ENCODE measurements around the gene NES.

DNA sequence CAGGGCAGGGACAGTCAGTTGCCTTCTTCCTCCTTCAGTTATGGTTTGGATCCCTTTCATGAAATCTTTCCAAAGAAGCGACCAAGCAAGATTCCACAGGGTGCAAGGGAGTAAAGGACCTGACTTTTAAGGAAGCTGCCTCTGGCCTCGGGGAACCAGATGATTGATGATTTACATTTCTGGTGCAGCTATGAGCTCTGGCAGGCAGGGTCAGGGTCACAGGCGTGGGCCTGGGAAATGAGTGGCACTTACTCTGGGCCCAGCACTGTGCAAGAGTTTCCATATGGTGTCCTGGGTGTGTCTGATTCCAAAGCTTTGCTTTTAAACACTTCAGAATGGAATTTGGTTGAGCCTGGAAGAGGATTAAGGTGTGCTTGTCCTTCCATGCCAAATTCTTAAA is 35.4 kb upstream of the NES start:
- TF ChIP-seq CTCF (IDR thresholded peaks at IDR 0.05 in 8 of 11, conservative IDR thresholded peaks at IDR 0.05 in 3 of 11) (no peak), POLR2A (IDR thresholded peaks at IDR 0.05) (no peak), POLR2AphosphoS5 (IDR thresholded peaks at IDR 0.05) (no peak)

Data from spleen (tissue), 7 donors.